HG02571 (cell line): Measurements from ENCODE around the gene GRM8.
"Not testable (repeated sequence)": the region's sequence is repeated elsewhere in the genome, so short reads cannot be mapped to it uniquely, and the experiment has no call there.

Source experiments
- ATAC-seq: cut with Tn5 transposase; IDR thresholded peaks from one replicate; pipeline ENCODE4 v1.9.1; 2021; ENCODE audit warnings: mild to moderate bottlenecking, moderate library complexity; ENCODE audit not compliant: unreplicated experiment

Gene GRM8

GRCh38 chr7:126831241-126831640 is 421.5 kb downstream of the GRM8 start:
- ATAC-seq: not testable (repeated sequence)

- ATAC-seq: no peak
Observed at GRCh38 chr7:126820925-126821324, 431.8 kb downstream of the GRM8 start.

- no peak for ATAC-seq
Observed at GRCh38 chr7:126819197-126819484, 433.6 kb downstream of the GRM8 start.

GRCh38 chr7:126818393-126819196 is 434.1 kb downstream of the GRM8 start:
- ATAC-seq: no peak

GRCh38 chr7:126809188-126809587 is 443.6 kb downstream of the GRM8 start:
- no peak for ATAC-seq

- ATAC-seq: no peak
Observed at GRCh38 chr7:126806614-126807013, 446.1 kb downstream of the GRM8 start.

- ATAC-seq: no peak
Observed at GRCh38 chr7:126805351-126805750, 447.4 kb downstream of the GRM8 start.

- no peak for ATAC-seq
Observed at GRCh38 chr7:126804604-126805003, 448.1 kb downstream of the GRM8 start.

GRCh38 chr7:126803990-126804389 is 448.8 kb downstream of the GRM8 start:
- no peak for ATAC-seq

- ATAC-seq: peak; percentile 92
Observed at GRCh38 chr7:126803060-126803665, 449.6 kb downstream of the GRM8 start.

GRCh38 chr7:126801733-126802132 is 451.0 kb downstream of the GRM8 start:
- no peak for ATAC-seq

GRCh38 chr7:126799541-126799940 is 453.2 kb downstream of the GRM8 start:
- ATAC-seq: no peak

- no peak for ATAC-seq
Observed at GRCh38 chr7:126792521-126792920, 460.2 kb downstream of the GRM8 start.

GRCh38 chr7:126791306-126791705 is 461.4 kb downstream of the GRM8 start:
- no peak for ATAC-seq

- ATAC-seq: no peak
Observed at GRCh38 chr7:126790763-126791162, 462.0 kb downstream of the GRM8 start.

GRCh38 chr7:126783613-126784012 is 469.1 kb downstream of the GRM8 start:
- no peak for ATAC-seq

- peak; percentile 93 for ATAC-seq
Observed at GRCh38 chr7:126780993-126781392, 471.7 kb downstream of the GRM8 start.

GRCh38 chr7:126778101-126778500 is 474.6 kb downstream of the GRM8 start:
- ATAC-seq: no peak

- no peak for ATAC-seq
Observed at GRCh38 chr7:126776498-126776897, 476.2 kb downstream of the GRM8 start.

GRCh38 chr7:126774077-126774476 is 478.7 kb downstream of the GRM8 start:
- ATAC-seq: no peak

GRCh38 chr7:126768836-126769235 is 483.9 kb downstream of the GRM8 start:
- no peak for ATAC-seq

GRCh38 chr7:126760914-126761577 is 491.7 kb downstream of the GRM8 start:
- no peak for ATAC-seq
